Glomerular endothelial cell (primary cell): ENCODE results near the gene VEGFB. TPM values are rescaled to one million over a fixed set of nuclear protein-coding genes. Genes with fewer than 3 reads are reported as not detected.
A peak's percentile ranks its signal among the peaks of the same experiment; 100 is the strongest.

Source experiments
- DNase-seq: peaks from one replicate; pipeline ENCODE4 v3.0.0-alpha.2; 2011; ENCODE audit warnings: low read depth, low spot score; ENCODE audit errors: extremely low read depth
- total RNA-seq: library from RNA; depleted of rRNA; stranded (reverse); fragments of >200 nt; gene quantifications from 2 replicates; pipeline ENCODE4 v1.2.3, GENCODE V29; 2015

VEGFB gene
- total RNA-seq, 1 donor from 2014 or later: 69.2 TPM

GRCh38 chr11:64230171-64230984, 4.0 kb upstream of the VEGFB start, which contains the start of gene DNAJC4:
Gene DNAJC4, plus strand, starts transcription at chr11:64230548. Its CDS starts 307 bp downstream, at chr11:64230855.
- DNase-seq: no peak

GRCh38 chr11:64230985-64231365, 3.4 kb upstream of the VEGFB start:
- no peak for DNase-seq

DNA sequence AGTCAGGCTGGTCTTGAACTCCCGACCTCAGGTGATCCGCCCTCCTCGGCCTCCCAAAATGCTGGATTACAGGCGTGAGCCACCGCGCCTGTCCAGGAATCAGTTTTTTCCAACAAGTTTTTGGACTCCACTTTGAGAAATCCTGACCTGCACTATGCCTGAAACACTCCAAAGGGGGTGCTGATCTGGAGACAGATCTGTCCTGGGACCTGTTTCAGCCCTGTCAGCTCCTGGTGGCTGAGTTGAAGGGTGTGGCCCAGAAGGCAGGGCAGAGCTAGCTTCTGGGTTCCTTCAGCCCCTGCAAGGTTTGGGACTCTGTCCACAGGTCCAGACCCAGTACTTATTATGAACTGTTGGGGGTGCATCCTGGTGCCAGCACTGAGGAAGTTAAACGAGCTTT, 2.8 kb upstream of the VEGFB start:
- no peak for DNase-seq

DNA sequence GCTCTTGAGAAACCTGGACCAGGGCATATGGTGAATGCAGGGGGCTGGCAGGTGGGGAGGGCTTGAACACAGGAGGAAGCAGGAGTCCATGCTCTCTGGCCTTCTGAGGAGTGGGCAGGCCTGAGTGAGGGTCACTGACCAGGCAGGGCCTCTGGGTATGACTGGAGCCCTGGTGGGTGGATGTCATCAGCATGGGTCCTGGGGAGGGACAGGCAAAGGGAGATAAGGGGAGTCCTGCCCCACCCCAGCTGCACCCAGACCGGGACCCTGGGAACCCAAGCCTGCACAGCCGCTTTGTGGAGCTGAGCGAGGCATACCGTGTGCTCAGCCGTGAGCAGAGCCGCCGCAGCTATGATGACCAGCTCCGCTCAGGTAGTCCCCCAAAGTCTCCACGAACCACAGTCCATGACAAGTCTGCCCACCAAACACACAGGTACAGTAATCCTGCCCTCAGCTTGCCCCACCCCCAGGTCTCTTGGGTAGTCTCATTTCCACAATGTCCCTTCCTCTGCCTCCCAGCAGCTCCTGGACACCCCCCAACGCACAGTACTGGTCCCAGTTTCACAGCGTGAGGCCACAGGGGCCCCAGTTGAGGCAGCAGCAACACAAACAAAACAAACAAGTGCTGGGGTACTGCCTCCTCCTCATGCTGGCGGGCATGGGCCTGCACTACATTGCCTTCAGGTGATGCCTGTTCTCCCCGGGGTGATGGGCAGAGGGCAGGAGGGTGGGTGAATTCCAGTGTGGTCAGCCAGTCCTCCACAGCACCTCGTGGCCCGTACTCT, 2.0 kb upstream of the VEGFB start:
- no peak for DNase-seq

- DNase-seq: no peak
Observed at GRCh38 chr11:64232967-64233315, 1.4 kb upstream of the VEGFB start.

DNA sequence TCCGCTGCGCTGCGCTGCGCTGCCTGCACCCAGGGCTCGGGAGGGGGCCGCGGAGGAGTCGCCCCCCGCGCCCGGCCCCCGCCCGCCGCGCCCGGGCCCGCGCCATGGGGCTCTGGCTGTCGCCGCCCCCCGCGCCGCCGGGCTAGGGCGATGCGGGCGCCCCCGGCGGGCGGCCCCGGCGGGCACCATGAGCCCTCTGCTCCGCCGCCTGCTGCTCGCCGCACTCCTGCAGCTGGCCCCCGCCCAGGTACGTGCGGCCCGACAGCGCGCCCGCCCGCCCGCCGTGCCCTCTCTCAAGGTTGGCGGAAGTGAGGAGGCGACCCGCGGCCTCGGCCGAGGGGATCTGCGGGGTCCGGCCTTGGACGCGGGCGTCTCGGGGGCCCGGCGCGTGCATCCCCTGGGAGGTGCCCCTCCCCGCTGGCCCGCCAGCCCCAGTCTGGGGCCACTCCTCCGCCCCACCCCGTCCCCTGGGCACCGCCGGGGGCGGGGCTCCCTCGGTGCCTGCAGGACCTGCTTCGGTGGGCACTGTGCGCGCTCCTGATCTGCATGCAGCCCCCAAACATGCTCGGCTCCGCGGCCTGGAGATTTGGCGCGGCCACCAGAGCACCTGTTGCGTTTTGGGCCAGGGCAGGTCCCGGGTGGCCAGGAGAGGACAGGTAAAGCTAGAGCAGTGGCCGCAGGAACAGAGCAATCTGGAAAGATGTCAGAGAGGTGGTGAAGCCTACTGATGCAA, 429 bp downstream of the VEGFB start:
- DNase-seq: no peak

- DNase-seq: no peak
Observed at GRCh38 chr11:64235437-64236161, 1.2 kb downstream of the VEGFB start.

GRCh38 chr11:64237484-64237951, 3.1 kb downstream of the VEGFB start:
- DNase-seq: no peak

GRCh38 chr11:64238076-64238475, 3.7 kb downstream of the VEGFB start:
- no peak for DNase-seq

GRCh38 chr11:64238999-64239398, 4.6 kb downstream of the VEGFB start:
- no peak for DNase-seq

DNA sequence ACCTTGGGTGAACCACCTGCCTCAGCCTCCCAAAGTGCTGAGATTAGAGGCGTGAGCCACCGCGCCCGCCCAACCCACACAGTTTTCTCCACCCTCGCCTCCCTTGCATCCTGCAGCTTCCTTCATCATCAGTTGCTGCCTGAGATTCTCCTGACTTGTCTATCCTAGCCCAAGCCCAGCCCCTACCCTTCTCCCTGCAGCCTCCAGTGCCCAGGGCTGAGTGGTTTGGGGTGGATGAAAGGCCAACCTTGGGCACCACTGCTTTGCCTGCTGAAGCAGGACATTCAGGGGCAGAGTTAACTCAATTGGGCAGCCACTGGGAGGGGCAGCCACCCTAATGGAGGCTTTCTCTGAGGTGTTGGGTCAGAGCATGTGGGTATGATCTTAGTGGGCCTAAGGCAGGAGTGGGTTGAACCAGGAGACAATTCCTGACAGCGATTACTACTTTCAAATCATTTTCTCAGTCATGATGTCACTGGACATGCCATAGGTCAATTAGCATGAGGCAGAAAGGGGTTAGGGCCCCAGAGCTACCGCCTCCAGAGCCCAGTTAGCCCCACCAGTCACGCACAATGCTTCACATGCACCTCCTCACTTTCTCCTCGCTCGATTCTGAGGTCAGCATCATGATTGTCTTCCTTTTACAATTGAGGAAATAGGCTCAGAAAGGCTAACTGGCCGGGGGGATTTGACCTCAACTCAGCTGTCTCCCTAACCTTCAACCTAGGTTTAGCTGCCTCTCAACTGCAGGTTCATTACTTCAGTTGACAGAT, 5.5 kb downstream of the VEGFB start:
- no peak for DNase-seq

- peak; percentile 55 for DNase-seq
Observed at GRCh38 chr11:64240435-64241240, 6.3 kb downstream of the VEGFB start, which contains the start of gene FKBP2. Gene FKBP2, plus strand, starts transcription at chr11:64241095. Its CDS starts 1,293 bp downstream, at chr11:64242388.

DNA sequence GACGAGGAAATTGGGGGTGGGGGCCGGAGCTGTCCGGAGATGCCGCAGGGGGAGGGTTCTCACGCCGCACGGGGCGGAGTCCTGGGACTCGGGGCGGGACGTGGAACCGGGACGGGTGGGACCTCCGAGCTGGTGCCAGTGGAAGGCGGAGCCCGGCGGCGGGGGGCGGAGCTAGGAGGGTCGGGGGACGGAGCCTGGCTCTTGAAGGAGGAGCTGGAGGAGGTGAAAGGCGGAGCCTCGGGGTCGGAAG, 6.8 kb downstream of the VEGFB start:
- DNase-seq: no peak

- DNase-seq: peak; percentile 87
Observed at GRCh38 chr11:64241491-64242374, 7.3 kb downstream of the VEGFB start.

DNA sequence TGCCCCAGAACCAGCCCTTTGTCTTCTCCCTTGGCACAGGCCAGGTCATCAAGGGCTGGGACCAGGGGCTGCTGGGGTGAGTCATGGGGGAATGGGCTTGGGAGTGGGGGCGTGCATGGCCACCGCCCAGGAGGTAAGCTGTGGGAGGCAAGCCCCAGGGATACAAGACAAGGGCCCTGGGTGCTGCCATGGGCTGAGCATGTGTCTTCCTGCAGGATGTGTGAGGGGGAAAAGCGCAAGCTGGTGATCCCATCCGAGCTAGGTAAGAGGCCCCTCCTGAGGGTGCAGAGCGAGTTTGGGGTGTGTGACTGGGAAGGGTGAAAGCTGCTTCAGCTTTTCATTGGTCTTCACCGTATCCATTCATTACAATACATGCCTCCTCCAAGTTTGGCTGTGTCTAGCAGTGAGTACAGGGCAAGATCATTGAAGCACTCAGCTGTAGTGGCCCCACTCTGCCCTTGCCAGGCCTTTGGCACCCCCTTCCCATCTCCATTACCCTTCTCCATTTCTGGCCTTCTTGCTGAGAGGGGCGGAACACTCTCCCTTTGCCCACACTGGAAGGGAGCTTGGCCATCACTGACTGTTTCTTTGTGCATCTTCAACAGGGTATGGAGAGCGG, 9.0 kb downstream of the VEGFB start:
- no peak for DNase-seq

GRCh38 chr11:64244107-64244506, 9.7 kb downstream of the VEGFB start:
- no peak for DNase-seq

DNA sequence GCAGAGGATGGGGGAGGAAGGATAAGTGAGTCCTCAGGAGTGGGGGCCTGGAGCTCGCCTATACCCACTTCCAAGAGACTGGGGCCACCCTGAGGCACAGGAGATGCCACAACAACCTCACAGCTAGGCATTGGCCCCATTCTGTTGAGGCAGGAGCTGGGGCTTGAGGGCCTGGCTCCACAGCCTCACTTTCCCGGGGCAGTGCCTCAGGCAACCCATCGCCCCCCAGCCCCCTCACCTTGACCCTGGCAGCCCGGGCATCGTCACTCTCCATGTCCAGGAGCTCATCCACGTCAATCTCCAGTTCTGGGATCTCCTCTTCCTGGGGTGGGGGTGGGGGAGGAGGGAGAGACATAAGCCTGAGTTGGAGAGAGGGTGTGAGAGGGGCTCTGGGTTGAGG, 10.6 kb downstream of the VEGFB start:
- DNase-seq: no peak

DNA sequence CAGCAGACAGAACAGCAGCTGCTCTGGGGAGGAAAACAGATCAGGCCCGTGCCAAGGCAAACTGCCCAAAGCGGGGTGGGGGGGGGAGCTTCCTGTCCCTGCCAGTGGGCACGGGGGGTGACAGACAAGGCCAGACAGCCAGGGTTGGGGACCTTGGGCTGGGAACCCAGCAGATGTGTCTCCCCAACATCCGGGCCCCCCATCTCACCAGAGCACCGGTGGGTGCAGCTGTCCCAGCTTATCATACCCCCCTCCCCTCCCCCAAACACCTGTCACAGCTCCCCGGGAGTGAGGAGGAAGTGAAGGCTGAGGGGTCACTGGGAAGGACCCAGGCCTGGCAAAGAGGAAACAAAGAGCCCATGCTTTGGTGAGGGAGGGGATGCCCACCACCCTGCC, 11.0 kb downstream of the VEGFB start:
- no peak for DNase-seq
